ENCODE measurements around the gene PIK3R3.

The PIK3R3 gene

DNA sequence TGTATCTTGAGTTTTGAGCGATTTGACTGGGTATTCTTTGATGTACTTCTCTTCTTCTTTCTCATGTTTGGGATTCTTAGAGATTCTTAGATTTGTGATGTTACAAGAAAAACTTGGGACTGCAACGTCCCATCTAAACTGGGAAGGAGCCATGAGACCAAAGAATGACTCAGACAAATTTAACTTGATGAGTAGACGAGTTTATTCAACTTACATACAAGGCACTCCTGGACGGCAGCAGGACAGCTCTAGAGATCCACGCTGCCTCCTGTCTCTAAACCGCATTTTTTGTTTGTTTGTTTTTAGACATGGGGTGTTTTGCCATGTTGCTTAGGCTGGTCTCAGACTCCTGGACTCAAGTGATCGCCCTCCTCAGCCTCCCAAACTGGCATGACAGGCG, 137.1 kb downstream of the PIK3R3 start:
- DNase-seq (ENCODE audit: low read depth in 2 of 3, low spot score in 1 of 3), result no peak

DNA sequence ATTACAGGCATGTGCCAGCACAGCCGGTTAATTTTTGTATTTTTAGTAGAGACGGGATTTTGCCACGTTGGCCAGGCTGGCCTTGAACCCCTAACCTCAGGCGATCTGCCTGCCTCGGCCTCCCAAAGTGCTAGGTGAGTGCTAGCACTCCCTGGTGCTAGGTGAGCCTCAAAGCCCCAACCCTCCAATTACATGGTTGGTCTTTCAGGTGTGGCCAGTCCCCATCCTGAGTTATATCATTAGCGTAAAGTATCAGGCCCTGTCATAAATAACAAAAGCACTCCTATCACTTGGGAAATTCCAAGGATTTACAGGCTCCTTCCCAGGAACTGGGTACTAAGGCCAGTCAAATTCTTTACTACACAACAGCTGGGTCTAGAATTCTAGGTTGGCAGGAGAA, 138.0 kb downstream of the PIK3R3 start:
- no peak for DNase-seq (ENCODE audit: low read depth in 2 of 3, low spot score in 1 of 3)
